Activated CD8-positive, alpha-beta memory T cell treated with anti-CD3 and anti-CD28 coated beads, Interleukin-2, amount 10 ng/mL, durations not matched to agents 7 days and 5 days (primary cell): Measurements from ENCODE around the gene NAP1L3. TPM values are rescaled to one million over a fixed set of nuclear protein-coding genes. Genes with fewer than 3 reads are reported as not detected.

Source experiments
- ATAC-seq: fragments of 150-1000 bp; cut with Tn5 transposase; one replicate; pipeline ENCODE4 v1.10.0; 2021; ENCODE audit warnings: moderate library complexity
- CTCF ChIA-PET: fragments of 350-600 bp; sonication (Branson Sonifier 250); formaldehyde crosslinking; loops from one replicate; lab custom pipeline; 2021; ENCODE audit warnings: antibody characterized with exemption; lab: Charles Lee
- DNase-seq: peaks from one replicate; pipeline ENCODE4 v3.0.0-alpha.2; 2020
- H3K27ac Mint-ChIP-seq: one replicate; pipeline ENCODE4 v1.8.0; 2021; ENCODE audit warnings: mild to moderate bottlenecking, mixed read lengths
- H3K27me3 Mint-ChIP-seq: one replicate; pipeline ENCODE4 v1.8.0; 2021; ENCODE audit warnings: mixed read lengths
- H3K36me3 Mint-ChIP-seq: one replicate; pipeline ENCODE4 v1.8.0; 2021; ENCODE audit warnings: mild to moderate bottlenecking, mixed read lengths
- H3K4me1 Mint-ChIP-seq: one replicate; pipeline ENCODE4 v1.8.0; 2021; ENCODE audit warnings: mixed read lengths
- H3K4me3 Mint-ChIP-seq: one replicate; pipeline ENCODE4 v1.8.0; 2021; ENCODE audit warnings: mild to moderate bottlenecking, moderate library complexity, mixed read lengths
- H3K9me3 Mint-ChIP-seq: one replicate; pipeline ENCODE4 v1.8.0; 2022; ENCODE audit warnings: low read depth, mixed read lengths
- total RNA-seq, 2 experiments: library from RNA; stranded (reverse); gene quantifications; one replicate each; pipeline ENCODE4 v1.2.3, GENCODE V29; 2021

The NAP1L3 gene
- under 1 TPM; 0.47 to 0.64 TPM for total RNA-seq

- ATAC-seq (peak; percentile 87), DNase-seq (peak; percentile 65)
- Mint-ChIP-seq H3K4me3 (peak within 1 kb of the TSS; percentile 84), H3K27me3 (no peaks in the 10 kb centered on the region), H3K4me1 (peaks cover 1% of the 10 kb centered on the region), H3K9me3 (no peaks in the 10 kb centered on the region), H3K36me3 (no peaks in the 10 kb centered on the region), H3K27ac (peak within 1 kb of the TSS; percentile 80)
- CTCF ChIA-PET: no interaction called here
Observed at GRCh38 chrX:93673056-93673868, at the start of gene NAP1L3. Gene NAP1L3, minus strand, starts transcription at chrX:93673578. Its CDS starts 274 bp downstream, at chrX:93673304.

GRCh38 chrX:93711076-93711475, 37.7 kb upstream of the NAP1L3 start:
- no peaks in the 10 kb centered on the region for H3K27me3 Mint-ChIP-seq
- H3K36me3 Mint-ChIP-seq: no peaks in the 10 kb centered on the region
- DNase-seq (no peak), ATAC-seq (no peak)
- H3K4me3 Mint-ChIP-seq: no peak overlapping the region
- no peaks in the 10 kb centered on the region for H3K9me3 Mint-ChIP-seq
- H3K4me1 Mint-ChIP-seq: no peaks in the 10 kb centered on the region
- CTCF ChIA-PET: no interaction called here
- no peak overlapping the region for H3K27ac Mint-ChIP-seq

GRCh38 chrX:93703701-93704100, 30.3 kb upstream of the NAP1L3 start:
- H3K4me1 Mint-ChIP-seq: no peaks in the 10 kb centered on the region
- CTCF ChIA-PET: no interaction called here
- H3K4me3 Mint-ChIP-seq: no peak overlapping the region
- DNase-seq (no peak), ATAC-seq (no peak)
- H3K9me3 Mint-ChIP-seq: no peaks in the 10 kb centered on the region
- H3K27me3 Mint-ChIP-seq: no peaks in the 10 kb centered on the region
- H3K36me3 Mint-ChIP-seq: no peaks in the 10 kb centered on the region
- H3K27ac Mint-ChIP-seq: no peak overlapping the region

DNA sequence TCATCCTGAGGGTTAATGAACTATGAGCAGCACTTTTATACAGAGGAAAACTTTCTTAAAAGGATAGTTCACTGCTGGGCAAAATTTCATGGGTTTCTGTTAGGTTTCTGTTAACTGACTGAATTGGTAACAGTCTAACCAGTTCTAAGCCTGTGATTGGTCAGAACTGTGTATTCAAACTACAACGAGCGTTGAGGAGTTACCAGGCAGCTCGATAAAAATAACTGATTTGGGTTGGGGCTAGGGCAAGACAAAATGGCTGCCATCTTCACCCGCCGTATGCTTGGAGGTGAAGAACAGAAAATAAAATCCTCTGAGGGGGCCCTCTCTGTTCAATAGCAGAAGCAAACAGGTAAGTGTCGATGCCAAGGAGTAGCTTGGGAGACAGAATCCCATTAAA, 22.6 kb upstream of the NAP1L3 start:
- Mint-ChIP-seq H3K9me3 (no peaks in the 10 kb centered on the region), H3K27me3 (no peaks in the 10 kb centered on the region), H3K36me3 (no peaks in the 10 kb centered on the region), H3K4me3 (no peak overlapping the region), H3K27ac (no peak overlapping the region), H3K4me1 (no peaks in the 10 kb centered on the region)
- ATAC-seq: no peak
- DNase-seq: no peak
- CTCF ChIA-PET: no interaction called here

DNA sequence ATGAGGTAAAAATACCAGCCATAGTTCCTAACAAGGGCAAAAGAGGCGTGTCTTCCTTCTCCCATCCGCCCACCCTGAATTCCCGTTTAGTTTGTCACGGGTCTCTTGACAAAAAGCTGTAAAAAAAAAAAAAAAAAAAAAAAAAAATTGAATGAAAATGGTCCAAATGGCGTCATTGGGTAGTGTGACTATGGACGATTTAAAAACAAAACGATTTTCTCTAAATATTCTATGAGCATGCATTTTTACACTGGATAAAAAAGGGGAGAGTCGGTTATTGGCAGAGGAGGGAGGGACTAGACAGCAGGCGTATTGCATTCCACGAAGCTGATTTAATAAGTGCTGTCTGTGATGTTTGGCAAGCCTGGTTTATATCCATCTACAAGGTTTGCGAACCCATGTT, 492 bp upstream of the NAP1L3 start, which contains the start of gene FAM133A:
Gene FAM133A (plus strand): TSS at position 338 of the 403 bp plus-strand sequence. CDS start 35,214 bp downstream, outside the sequence.
- Mint-ChIP-seq H3K27ac (peak within 1 kb of the TSS; percentile 80), H3K9me3 (no peaks in the 10 kb centered on the region), H3K4me1 (peaks cover 1% of the 10 kb centered on the region), H3K4me3 (peak within 1 kb of the TSS; percentile 84), H3K27me3 (no peaks in the 10 kb centered on the region), H3K36me3 (no peaks in the 10 kb centered on the region)
- ATAC-seq: no peak
- DNase-seq: no peak
- CTCF ChIA-PET: interaction anchor here (0.7 kb wide), 1 partner anchor 35 kb away, joined by 3 read pairs; no protein-coding TSS in a partner anchor

DNA sequence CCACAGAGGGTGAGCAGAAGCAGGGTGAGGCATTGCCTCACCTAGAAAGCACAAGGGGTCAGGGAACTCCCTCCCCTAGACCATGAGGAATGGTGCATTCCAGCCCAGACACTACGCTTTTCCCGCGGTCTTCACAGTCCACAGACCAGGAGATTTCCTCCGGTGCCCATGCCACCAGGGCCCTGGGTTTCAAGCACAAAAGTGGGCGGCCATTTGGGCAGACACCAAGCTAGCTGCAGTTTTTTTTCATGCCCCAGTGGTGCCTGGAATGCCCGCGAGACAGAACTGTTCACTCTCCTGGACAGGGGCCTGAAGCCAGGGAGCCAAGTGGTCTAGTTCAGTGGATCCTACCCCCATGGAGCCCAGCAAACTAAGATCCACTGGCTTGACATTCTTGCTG, 12.8 kb downstream of the NAP1L3 start:
- ATAC-seq (no peak), DNase-seq (no peak)
- H3K4me1 Mint-ChIP-seq: no peaks in the 10 kb centered on the region
- no peaks in the 10 kb centered on the region for H3K36me3 Mint-ChIP-seq
- no peak overlapping the region for H3K27ac Mint-ChIP-seq
- no peak overlapping the region for H3K4me3 Mint-ChIP-seq
- peaks cover 2% of the 10 kb centered on the region for H3K9me3 Mint-ChIP-seq
- CTCF ChIA-PET: no interaction called here
- no peaks in the 10 kb centered on the region for H3K27me3 Mint-ChIP-seq

- Mint-ChIP-seq H3K4me1 (no peaks in the 10 kb centered on the region), H3K9me3 (no peaks in the 10 kb centered on the region), H3K27me3 (no peaks in the 10 kb centered on the region), H3K36me3 (no peaks in the 10 kb centered on the region), H3K27ac (no peak overlapping the region), H3K4me3 (no peak overlapping the region)
- CTCF ChIA-PET: no interaction called here
- DNase-seq: no peak
- no peak for ATAC-seq
Observed at GRCh38 chrX:93649381-93649780, 24.0 kb downstream of the NAP1L3 start.

DNA sequence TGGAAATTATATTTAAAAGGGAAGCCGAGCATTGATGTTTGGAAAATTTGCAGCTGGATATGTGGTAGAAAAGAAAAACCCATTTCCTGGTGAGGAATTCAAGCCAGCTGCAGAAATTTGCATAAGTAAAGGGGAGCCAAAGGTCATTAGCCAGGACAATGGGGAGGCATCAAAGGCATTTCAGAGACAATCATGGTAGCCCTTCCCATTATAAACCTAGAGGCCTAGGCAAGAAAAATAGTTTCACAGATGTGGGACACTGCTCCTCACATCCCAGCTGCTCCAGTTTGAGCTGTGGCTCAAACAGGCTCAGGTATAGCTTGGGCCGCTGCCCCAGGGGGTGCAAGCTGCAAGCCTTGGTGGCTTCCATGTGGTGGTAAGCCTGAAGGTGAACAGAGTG, 35.8 kb downstream of the NAP1L3 start:
- no peaks in the 10 kb centered on the region for H3K27me3 Mint-ChIP-seq
- H3K4me1 Mint-ChIP-seq: no peaks in the 10 kb centered on the region
- no peak for ATAC-seq
- no peaks in the 10 kb centered on the region for H3K9me3 Mint-ChIP-seq
- CTCF ChIA-PET: no interaction called here
- no peak for DNase-seq
- no peak overlapping the region for H3K27ac Mint-ChIP-seq
- H3K36me3 Mint-ChIP-seq: no peaks in the 10 kb centered on the region
- H3K4me3 Mint-ChIP-seq: no peak overlapping the region

Other genes starting within 250 kb of the NAP1L3 start
- gene FAM133A, start 628 bp upstream of the NAP1L3 start, total RNA-seq: not detected